A549 (cell line): ENCODE data around the gene CCDC102B. TPM values are rescaled to one million over a fixed set of nuclear protein-coding genes. Genes with fewer than 3 reads are reported as not detected.

Source experiments
- ATAC-seq, 2 experiments: fragments of 200-7000 bp in 1 of 2; fragments of >200 bp in 1 of 2; cut with Nextera tagmentation in 1 of 2; cut with Tn5 transposase in 1 of 2; 3 replicates each; pipeline versions ENCODE4 v1.8.0 to v1.9.1; 2018 to 2020; ENCODE audit warnings: mild to moderate bottlenecking in 1 of 2, moderate library complexity in 1 of 2
- CTCF ChIA-PET: fragments of 300-600 bp; sonication (Branson Sonifier 250); formaldehyde crosslinking; extraction: SDS; loops from one replicate; lab custom pipeline; 2021; ENCODE audit warnings: antibody characterized with exemption, inconsistent platforms; lab: Yijun Ruan, JAX
- POLR2A ChIA-PET: fragments of 350-600 bp; formaldehyde crosslinking; extraction: SDS; loops from one replicate; lab custom pipeline; 2021; ENCODE audit warnings: antibody characterized with exemption, inconsistent platforms; lab: Yijun Ruan, JAX
- DNase-seq, 2 experiments: peaks; one replicate each; pipeline versions ENCODE4 v3.0.0 to v3.0.0-alpha.2; 2011 to 2016; ENCODE audit warnings: low read depth in 1 of 2, low spot score in 1 of 2
- FAIRE-seq: peaks from 2 replicates; lab custom pipeline; 2011; peaks lifted over from hg19 to GRCh38; lab: Jason Lieb, UNC
- H3K27ac ChIP-seq, 2 experiments: fragments of >200 bp; sonication (Bioruptor Twin); formaldehyde crosslinking; 3 replicates each; pipeline ENCODE4 v1.5.1; 2016 to 2017
- H3K4me1 ChIP-seq: fragments of >200 bp; sonication (Bioruptor Twin); formaldehyde crosslinking; 3 replicates; pipeline ENCODE4 v1.6.1; 2016
- H3K4me2 ChIP-seq: fragments of >200 bp; sonication (Bioruptor Twin); formaldehyde crosslinking; 3 replicates; pipeline ENCODE4 v1.6.1; 2016
- H3K4me3 ChIP-seq: fragments of >200 bp; sonication (Bioruptor Twin); formaldehyde crosslinking; 3 replicates; pipeline ENCODE4 v1.5.1; 2016
- H3K9me3 ChIP-seq: fragments of >200 bp; sonication (Bioruptor Twin); formaldehyde crosslinking; 3 replicates; pipeline ENCODE4 v1.6.1; 2016
- ATOH8 ChIP-seq: fragments of 250-450 bp; sonication (Bioruptor Pico); IDR thresholded peaks from 2 replicates; pipeline ENCODE4 v1.5.0; 2020; ENCODE audit warnings: low read depth, mild to moderate bottlenecking, moderate library complexity
- BHLHE40 ChIP-seq: IDR thresholded peaks from 2 replicates; pipeline ENCODE4 v1.6.1; 2012; ENCODE audit warnings: low read depth, low read length, inconsistent platforms
- CBX2 ChIP-seq: fragments of 200-600 bp; sonication (generic); IDR thresholded peaks from 2 replicates; pipeline ENCODE4 v1.6.1; 2016; ENCODE audit warnings: low read depth, mild to moderate bottlenecking, borderline replicate concordance
- CEBPB ChIP-seq, 2 experiments: fragments of >200 bp in 1 of 2; sonication (Bioruptor Twin) in 1 of 2; formaldehyde crosslinking in 1 of 2; IDR thresholded peaks; 2 replicates each; pipeline ENCODE4 v1.6.1; 2012 to 2016
- CHD4 ChIP-seq: fragments of 200-600 bp; sonication (generic); IDR thresholded peaks from 2 replicates; pipeline ENCODE4 v1.6.1; 2016; ENCODE audit warnings: antibody characterized with exemption, mild to moderate bottlenecking, borderline replicate concordance
- CTCF ChIP-seq: fragments of >200 bp; sonication (Bioruptor Twin); formaldehyde crosslinking; IDR thresholded peaks from 3 replicates; pipeline ENCODE4 v1.5.1; 2016
- E2F6 ChIP-seq: IDR thresholded peaks from 2 replicates; pipeline ENCODE4 v1.6.1; 2012; ENCODE audit warnings: low read depth, borderline replicate concordance
- FOXS1 ChIP-seq: fragments of 250-450 bp; sonication (Bioruptor Pico); IDR thresholded peaks from 2 replicates; pipeline ENCODE4 v1.5.0; 2020; ENCODE audit warnings: mild to moderate bottlenecking, moderate library complexity
- HDAC2 ChIP-seq: fragments of 200-600 bp; sonication (generic); IDR thresholded peaks from 2 replicates; pipeline ENCODE4 v1.6.1; 2016
- HOXA7 ChIP-seq: fragments of 250-450 bp; sonication (Bioruptor Pico); IDR thresholded peaks from 2 replicates; pipeline ENCODE4 v1.5.0; 2020; ENCODE audit warnings: mild to moderate bottlenecking, moderate library complexity
- HOXB5 ChIP-seq: fragments of 250-450 bp; sonication (Bioruptor Pico); IDR thresholded peaks from 2 replicates; pipeline ENCODE4 v1.5.0; 2020; ENCODE audit warnings: mild to moderate bottlenecking, moderate library complexity
- JUN ChIP-seq, 2 experiments: fragments of >200 bp; sonication (Bioruptor Twin); formaldehyde crosslinking; IDR thresholded peaks; 2 replicates in 1 of 2; 3 replicates in 1 of 2; pipeline ENCODE4 v1.6.1; 2016 to 2017
- JUNB ChIP-seq: fragments of >200 bp; sonication (Bioruptor Twin); formaldehyde crosslinking; IDR thresholded peaks from 2 replicates; pipeline ENCODE4 v1.6.1; 2016
- MAFK ChIP-seq: fragments of 450-650 bp; IDR thresholded peaks from 2 replicates; pipeline ENCODE4 v1.6.1; 2014; ENCODE audit not compliant: partially characterized antibody
- MYC ChIP-seq: IDR thresholded peaks from 2 replicates; pipeline ENCODE4 v1.6.1; 2012; ENCODE audit warnings: mild to moderate bottlenecking, inconsistent platforms, low read length, improper control_type of control experiment, borderline replicate concordance
- NR3C1 ChIP-seq: fragments of >200 bp; sonication (Bioruptor Twin); formaldehyde crosslinking; IDR thresholded peaks from 3 replicates; pipeline ENCODE4 v1.6.1; 2017
- POLR2A ChIP-seq: IDR thresholded peaks from 2 replicates; pipeline ENCODE4 v1.6.1; 2012; ENCODE audit warnings: mild to moderate bottlenecking, low read length
- POLR2AphosphoS2 ChIP-seq: conservative IDR thresholded peaks from 2 replicates; pipeline ENCODE4 v1.6.1; 2012; ENCODE audit warnings: low read length, improper control_type of control experiment, inconsistent platforms
- RAD21 ChIP-seq, 2 experiments: fragments of >200 bp in 1 of 2; sonication (Bioruptor Twin) in 1 of 2; formaldehyde crosslinking in 1 of 2; IDR thresholded peaks in 1 of 2; conservative IDR thresholded peaks in 1 of 2; 2 replicates in 1 of 2; 3 replicates in 1 of 2; pipeline ENCODE4 v1.6.1; 2012 to 2018; ENCODE audit warnings: inconsistent platforms in 1 of 2
- RARB ChIP-seq: fragments of 250-450 bp; sonication (Bioruptor Pico); IDR thresholded peaks from 2 replicates; pipeline ENCODE4 v1.8.0; 2021; ENCODE audit warnings: mild to moderate bottlenecking, moderate library complexity
- RNF2 ChIP-seq: fragments of 200-600 bp; sonication (generic); IDR thresholded peaks from 2 replicates; pipeline ENCODE4 v1.6.1; 2016; ENCODE audit warnings: low read depth, mild to moderate bottlenecking, antibody characterized with exemption, moderate library complexity, borderline replicate concordance
- SMC3 ChIP-seq: fragments of >200 bp; sonication (Bioruptor Twin); formaldehyde crosslinking; IDR thresholded peaks from 3 replicates; pipeline ENCODE4 v1.6.1; 2018; ENCODE audit warnings: inconsistent platforms
- SREBF2 ChIP-seq: fragments of 450-650 bp; IDR thresholded peaks from 2 replicates; pipeline ENCODE4 v1.6.1; 2014; ENCODE audit warnings: mild to moderate bottlenecking, moderate library complexity
- TFCP2L1 ChIP-seq: fragments of 250-450 bp; sonication (Bioruptor Pico); IDR thresholded peaks from 2 replicates; pipeline ENCODE4 v1.5.0; 2021; ENCODE audit warnings: mild to moderate bottlenecking
- WGBS: methylation state at CpG from one replicate; pipeline ENCODE4 v1.1.6; 2017; ENCODE audit errors: missing lambda C conversion rate; 5-methylcytosine and 5-hydroxymethylcytosine counted together
- polyA plus RNA-seq, 4 experiments: library from polyadenylated mRNA; depleted of rRNA in 3 of 4; stranded (reverse); fragments of >200 nt; fragmentation: RNase III in 1 of 4; extraction: RNeasy Plus Mini Kit Qiagen cat#74134 plus additional on column Dnase treatment in 1 of 4; gene quantifications; 2 replicates in 3 of 4; 3 replicates in 1 of 4; pipeline ENCODE4 v1.2.3, GENCODE V29; 2011 to 2017
- TF ChIP-seq, protein P1 (sequence below): fragments of >200 bp; sonication (Bioruptor Twin); formaldehyde crosslinking; IDR thresholded peaks from 2 replicates; pipeline ENCODE4 v1.6.1; 2016
- TF ChIP-seq, protein P2 (sequence below): fragments of 200-600 bp; sonication (generic); IDR thresholded peaks from 2 replicates; pipeline ENCODE4 v1.6.1; 2016; ENCODE audit warnings: antibody characterized with exemption, mild to moderate bottlenecking, moderate library complexity

Gene CCDC102B
- polyA plus RNA-seq, 2 of the 4 experiments (the other 2 are of a cell fraction): 1.2 to 1.6 TPM

GRCh38 chr18:68840554-68841263 is 42.8 kb downstream of the CCDC102B start (continued):
- TF ChIP-seq CEBPB (IDR thresholded peaks at IDR 0.05) (peak; percentile 38 to 47; a peak in 1 of 4 replicates), MAFK (peak; percentile 18), RAD21 (conservative IDR thresholded peaks at IDR 0.05 in 1 of 2, IDR thresholded peaks at IDR 0.05 in 1 of 2) (no peak), RARB (CRISPR knock-in tag) (no peak), CTCF (no peak), HDAC2 (no peak), POLR2AphosphoS2 (no peak), JUN (IDR thresholded peaks at IDR 0.05) (no peak), CHD4 (no peak), E2F6 (no peak)

- TF ChIP-seq RNF2 (no peak), JUNB (0 out of 2 replicates have a peak, but pooled peaks have one; percentile 3), RAD21 (conservative IDR thresholded peaks at IDR 0.05 in 1 of 2, IDR thresholded peaks at IDR 0.05 in 1 of 2) (no peak), ATOH8 (CRISPR knock-in tag) (no peak)
- TF ChIP-seq, all 56 proteins: peak for 1
- H3K9me3 ChIP-seq: no peaks in the 10 kb centered on the region
- ChIA-PET CTCF (no interaction called here), POLR2A (no interaction called here)
- peaks cover 13% of the 10 kb centered on the region; the same call in 2 of the 3 replicates for H3K4me1 ChIP-seq
- no peak overlapping the region for H3K4me3 ChIP-seq
- ATAC-seq (0 out of 6 replicates have a peak, but pooled peaks of 1 of the 2 experiments have one; percentile 34), FAIRE-seq (no peak), DNase-seq (no peak)
- H3K27ac ChIP-seq: peak overlapping the region in 1 of 2 experiments; percentile 12; a peak in 2 of 6 replicates
- peak overlapping the region; percentile 57 for H3K4me2 ChIP-seq
Measured at GRCh38 chr18:68841301-68841700, 43.4 kb downstream of the CCDC102B start.

- H3K4me2 ChIP-seq: no peak overlapping the region
- POLR2A ChIA-PET: no interaction called here
- DNase-seq (no peak), FAIRE-seq (no peak)
- 69% methylated on average over 2 of the region's 2 CpGs for WGBS
- peaks cover 13% of the 10 kb centered on the region; the same call in 2 of the 3 replicates for H3K4me1 ChIP-seq
- H3K4me3 ChIP-seq: no peak overlapping the region
- TF ChIP-seq SMC3: no peak
- TF ChIP-seq CBX2: no peak
- TF ChIP-seq HOXA7: no peak
- TF ChIP-seq, protein P1, sequence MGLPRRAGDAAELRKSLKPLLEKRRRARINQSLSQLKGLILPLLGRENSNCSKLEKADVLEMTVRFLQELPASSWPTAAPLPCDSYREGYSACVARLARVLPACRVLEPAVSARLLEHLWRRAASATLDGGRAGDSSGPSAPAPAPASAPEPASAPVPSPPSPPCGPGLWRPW: no peak
- TF ChIP-seq JUN (IDR thresholded peaks at IDR 0.05): no peak
- no peak for TF ChIP-seq CHD4
- no peak for TF ChIP-seq SREBF2
- no peak for TF ChIP-seq POLR2A
- TF ChIP-seq FOXS1 (CRISPR knock-in tag): no peak
- TF ChIP-seq NR3C1: no peak
- no peak for TF ChIP-seq MYC
- TF ChIP-seq, protein P2, sequence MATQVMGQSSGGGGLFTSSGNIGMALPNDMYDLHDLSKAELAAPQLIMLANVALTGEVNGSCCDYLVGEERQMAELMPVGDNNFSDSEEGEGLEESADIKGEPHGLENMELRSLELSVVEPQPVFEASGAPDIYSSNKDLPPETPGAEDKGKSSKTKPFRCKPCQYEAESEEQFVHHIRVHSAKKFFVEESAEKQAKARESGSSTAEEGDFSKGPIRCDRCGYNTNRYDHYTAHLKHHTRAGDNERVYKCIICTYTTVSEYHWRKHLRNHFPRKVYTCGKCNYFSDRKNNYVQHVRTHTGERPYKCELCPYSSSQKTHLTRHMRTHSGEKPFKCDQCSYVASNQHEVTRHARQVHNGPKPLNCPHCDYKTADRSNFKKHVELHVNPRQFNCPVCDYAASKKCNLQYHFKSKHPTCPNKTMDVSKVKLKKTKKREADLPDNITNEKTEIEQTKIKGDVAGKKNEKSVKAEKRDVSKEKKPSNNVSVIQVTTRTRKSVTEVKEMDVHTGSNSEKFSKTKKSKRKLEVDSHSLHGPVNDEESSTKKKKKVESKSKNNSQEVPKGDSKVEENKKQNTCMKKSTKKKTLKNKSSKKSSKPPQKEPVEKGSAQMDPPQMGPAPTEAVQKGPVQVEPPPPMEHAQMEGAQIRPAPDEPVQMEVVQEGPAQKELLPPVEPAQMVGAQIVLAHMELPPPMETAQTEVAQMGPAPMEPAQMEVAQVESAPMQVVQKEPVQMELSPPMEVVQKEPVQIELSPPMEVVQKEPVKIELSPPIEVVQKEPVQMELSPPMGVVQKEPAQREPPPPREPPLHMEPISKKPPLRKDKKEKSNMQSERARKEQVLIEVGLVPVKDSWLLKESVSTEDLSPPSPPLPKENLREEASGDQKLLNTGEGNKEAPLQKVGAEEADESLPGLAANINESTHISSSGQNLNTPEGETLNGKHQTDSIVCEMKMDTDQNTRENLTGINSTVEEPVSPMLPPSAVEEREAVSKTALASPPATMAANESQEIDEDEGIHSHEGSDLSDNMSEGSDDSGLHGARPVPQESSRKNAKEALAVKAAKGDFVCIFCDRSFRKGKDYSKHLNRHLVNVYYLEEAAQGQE: no peak
- no peak for TF ChIP-seq TFCP2L1 (CRISPR knock-in tag)
- no peak for TF ChIP-seq JUNB
- no peak for TF ChIP-seq BHLHE40
- no peak for TF ChIP-seq HOXB5
- TF ChIP-seq, all 56 proteins: peak for 0
- no peak for ATAC-seq
- CTCF ChIA-PET: no interaction called here
- Histone ChIP-seq H3K27ac (no peak overlapping the region), H3K9me3 (no peaks in the 10 kb centered on the region)
Measured at GRCh38 chr18:68842951-68843350, 45.1 kb downstream of the CCDC102B start.
